HL-60 (cell line): ENCODE results near the gene THG1L.

Experiments
- DNase-seq, 2 experiments: peaks; one replicate each; pipeline ENCODE4 v3.0.0-alpha.2; 2010 to 2020; ENCODE audit warnings: low read depth in 1 of 2, low spot score in 1 of 2
- H3K27ac ChIP-seq: fragments of 250-450 bp; sonication (Bioruptor Pico); replicated peaks from 2 replicates; pipeline ENCODE4 v1.5.1; 2020; ENCODE audit warnings: mild to moderate bottlenecking, moderate library complexity
- H3K27me3 ChIP-seq: fragments of 250-450 bp; sonication (Bioruptor Pico); 2 replicates; pipeline ENCODE4 v1.5.1; 2021; ENCODE audit warnings: mild to moderate bottlenecking, moderate library complexity; ENCODE audit not compliant: insufficient read depth, poor library complexity, severe bottlenecking
- H3K4me3 ChIP-seq: replicated peaks from 2 replicates; pipeline ENCODE4 v1.5.1; 2011; ENCODE audit warnings: mild to moderate bottlenecking, control low read depth, low read length; ENCODE audit not compliant: insufficient read depth
- GABPA ChIP-seq: IDR thresholded peaks from 2 replicates; pipeline ENCODE4 v1.6.1; 2012; ENCODE audit warnings: low read depth
- POLR2AphosphoS5 ChIP-seq: IDR thresholded peaks from 2 replicates; pipeline ENCODE4 v1.6.1; 2012; ENCODE audit warnings: low read depth
- REST ChIP-seq: IDR thresholded peaks from 2 replicates; pipeline ENCODE4 v1.6.1; 2012; ENCODE audit warnings: low read depth; ENCODE audit not compliant: insufficient replicate concordance
- SPI1 ChIP-seq: IDR thresholded peaks from 2 replicates; pipeline ENCODE4 v1.6.1; 2012; ENCODE audit warnings: low read depth, mild to moderate bottlenecking, borderline replicate concordance
- TF ChIP-seq, protein P1 (sequence below): IDR thresholded peaks from one replicate; pipeline ENCODE4 v1.5.1; 2011; ENCODE audit warnings: low read length, control low read depth, inconsistent platforms; ENCODE audit not compliant: insufficient read depth

The THG1L gene

DNA sequence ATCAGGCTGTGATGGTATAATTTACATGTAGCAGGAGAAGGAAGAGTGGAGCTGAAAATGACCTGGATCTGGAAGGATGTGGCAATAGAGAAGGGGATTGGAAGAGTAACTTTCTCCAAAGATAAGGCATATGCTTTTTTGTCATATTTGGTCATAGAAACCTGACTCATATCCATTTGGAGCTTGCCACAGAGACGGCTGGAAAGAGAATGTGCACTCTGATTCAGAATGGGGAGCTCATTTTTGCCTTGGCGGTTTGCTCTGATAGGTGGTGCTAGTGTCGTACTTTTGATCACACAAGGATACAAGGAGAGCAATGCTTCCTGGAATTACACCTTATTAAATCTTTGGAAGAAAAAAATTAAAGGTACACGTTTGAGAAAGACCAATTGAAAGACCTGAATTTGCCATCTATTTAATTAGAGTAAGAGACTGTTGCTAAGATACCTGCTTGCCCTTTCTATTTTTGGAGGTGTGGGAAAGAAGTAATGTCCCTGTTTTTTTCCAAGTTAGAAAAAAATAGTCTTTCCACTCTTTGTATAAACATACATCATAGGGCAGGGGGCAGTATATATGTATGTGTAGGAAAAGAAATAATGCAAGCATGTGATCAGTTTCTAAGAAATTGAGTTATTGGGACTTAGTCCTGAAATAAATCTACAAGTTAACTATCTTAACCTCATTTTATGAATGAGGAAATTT, 17.7 kb downstream of the THG1L start:
- no peak overlapping the region for H3K27ac ChIP-seq

GRCh38 chr5:157749462-157749799, 18.2 kb downstream of the THG1L start:
- TF ChIP-seq GABPA: no peak
- no peak for TF ChIP-seq REST
- TF ChIP-seq, protein P1, sequence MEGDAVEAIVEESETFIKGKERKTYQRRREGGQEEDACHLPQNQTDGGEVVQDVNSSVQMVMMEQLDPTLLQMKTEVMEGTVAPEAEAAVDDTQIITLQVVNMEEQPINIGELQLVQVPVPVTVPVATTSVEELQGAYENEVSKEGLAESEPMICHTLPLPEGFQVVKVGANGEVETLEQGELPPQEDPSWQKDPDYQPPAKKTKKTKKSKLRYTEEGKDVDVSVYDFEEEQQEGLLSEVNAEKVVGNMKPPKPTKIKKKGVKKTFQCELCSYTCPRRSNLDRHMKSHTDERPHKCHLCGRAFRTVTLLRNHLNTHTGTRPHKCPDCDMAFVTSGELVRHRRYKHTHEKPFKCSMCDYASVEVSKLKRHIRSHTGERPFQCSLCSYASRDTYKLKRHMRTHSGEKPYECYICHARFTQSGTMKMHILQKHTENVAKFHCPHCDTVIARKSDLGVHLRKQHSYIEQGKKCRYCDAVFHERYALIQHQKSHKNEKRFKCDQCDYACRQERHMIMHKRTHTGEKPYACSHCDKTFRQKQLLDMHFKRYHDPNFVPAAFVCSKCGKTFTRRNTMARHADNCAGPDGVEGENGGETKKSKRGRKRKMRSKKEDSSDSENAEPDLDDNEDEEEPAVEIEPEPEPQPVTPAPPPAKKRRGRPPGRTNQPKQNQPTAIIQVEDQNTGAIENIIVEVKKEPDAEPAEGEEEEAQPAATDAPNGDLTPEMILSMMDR: no peak
- TF ChIP-seq SPI1: no peak
- TF ChIP-seq POLR2AphosphoS5: no peak
- DNase-seq: no peak
- no peak overlapping the region for H3K27ac ChIP-seq
- H3K4me3 ChIP-seq: no peak overlapping the region
- H3K27me3 ChIP-seq: no peaks in the 10 kb centered on the region

More for the DNA sequence above, 17.7 kb downstream of the THG1L start:
- no peaks in the 10 kb centered on the region for H3K27me3 ChIP-seq
- TF ChIP-seq POLR2AphosphoS5 (no peak), GABPA (no peak), SPI1 (no peak), REST (no peak)
- TF ChIP-seq, protein P1: no peak
- no peak overlapping the region for H3K4me3 ChIP-seq
- no peak for DNase-seq

DNA sequence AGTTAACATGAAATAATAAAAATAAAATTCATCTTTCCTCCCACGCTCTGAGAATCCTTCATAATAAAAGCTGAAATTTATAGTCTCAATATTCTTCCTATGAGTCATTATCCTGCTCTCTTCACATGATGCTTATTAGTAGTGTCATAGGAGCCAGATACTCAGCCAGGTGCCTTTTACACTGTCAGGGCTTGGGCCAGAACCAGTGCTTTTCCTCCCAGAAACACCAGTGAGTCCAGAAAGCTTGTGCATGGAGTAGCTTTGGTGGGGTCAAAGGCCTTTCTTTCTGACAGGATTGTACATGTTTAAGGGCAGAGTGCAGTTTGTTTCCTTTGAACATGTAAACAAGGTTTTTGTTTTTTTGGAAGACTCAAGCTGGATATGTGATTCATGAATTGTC, 19.1 kb downstream of the THG1L start:
- no peaks in the 10 kb centered on the region for H3K27me3 ChIP-seq
- TF ChIP-seq GABPA: no peak
- TF ChIP-seq, protein P1: no peak
- TF ChIP-seq POLR2AphosphoS5: no peak
- no peak for DNase-seq
- H3K27ac ChIP-seq: no peak overlapping the region
- H3K4me3 ChIP-seq: no peak overlapping the region

DNA sequence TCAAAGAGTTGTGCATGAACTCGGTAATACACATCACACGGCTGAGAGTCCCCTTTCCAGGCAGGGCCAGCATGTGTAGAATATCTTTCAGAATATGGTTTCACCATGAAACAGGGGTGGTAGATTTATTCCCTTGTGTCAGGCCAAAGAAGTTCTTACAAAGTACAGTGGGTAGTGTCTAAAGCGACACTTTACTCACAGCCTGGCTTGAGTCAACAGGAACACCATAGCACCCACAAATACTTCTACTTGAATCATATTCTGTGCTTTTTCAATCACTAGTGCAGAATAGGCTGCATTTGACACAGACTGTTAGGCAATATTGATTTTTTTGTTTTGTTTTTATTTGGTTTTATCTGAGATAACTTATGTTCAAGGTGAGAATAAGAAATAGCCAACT, 24.9 kb downstream of the THG1L start:
- Histone ChIP-seq H3K27me3 (no peaks in the 10 kb centered on the region), H3K27ac (no peak overlapping the region), H3K4me3 (no peak overlapping the region)
- TF ChIP-seq REST: no peak
- TF ChIP-seq POLR2AphosphoS5: no peak
- TF ChIP-seq SPI1: no peak
- TF ChIP-seq, protein P1: no peak
- no peak for TF ChIP-seq GABPA
- DNase-seq: no peak
